B cell (primary cell): ENCODE measurements around the gene LMBR1L. TPM values are rescaled to one million over a fixed set of nuclear protein-coding genes. Genes with fewer than 3 reads are reported as not detected.

Source experiments
- ATAC-seq: fragments of 200-7000 bp; cut with Tn5 transposase; one replicate; pipeline ENCODE4 v1.10.0; 2021; ENCODE audit warnings: low read depth, mild to moderate bottlenecking, moderate number of reproducible peaks, moderate library complexity
- CTCF ChIA-PET: fragments of 350-600 bp; sonication (Branson Sonifier 250); formaldehyde crosslinking; loops from one replicate; lab custom pipeline; 2021; ENCODE audit warnings: antibody characterized with exemption, inconsistent platforms; lab: Charles Lee
- POLR2A ChIA-PET: fragments of 350-600 bp; sonication (Branson Sonifier 250); formaldehyde crosslinking; loops from one replicate; lab custom pipeline; 2021; ENCODE audit warnings: antibody characterized with exemption; lab: Charles Lee
- DNase-seq: peaks from one replicate; pipeline ENCODE4 v3.0.0; 2013
- H2AFZ ChIP-seq: 2 replicates; pipeline ENCODE4 v1.6.1; 2012; ENCODE audit warnings: mild to moderate bottlenecking, low read depth, low read length; ENCODE audit not compliant: insufficient read depth, poor library complexity, severe bottlenecking
- H3K27ac ChIP-seq, 2 donors: 1 replicate in 1 of 2; 2 replicates in 1 of 2; pipeline ENCODE4 v1.5.1; 2012 to 2013; ENCODE audit warnings: low read length in 2 of 2, mild to moderate bottlenecking in 2 of 2, moderate library complexity in 1 of 2
- H3K27me3 ChIP-seq, 4 experiments: fragments of 200-600 bp in 1 of 4; sonication (generic) in 1 of 4; replicated peaks in 1 of 4; 1 replicate in 2 of 4; 2 replicates in 2 of 4; pipeline versions ENCODE4 v1.6.1 to v1.7.0; 2013 to 2016; ENCODE audit warnings: low read length in 3 of 4, mild to moderate bottlenecking in 2 of 4, mixed read lengths in 1 of 4, moderate library complexity in 1 of 4; ENCODE audit not compliant: insufficient read depth in 4 of 4, control insufficient read depth in 3 of 4; ENCODE audit errors: control extremely low read depth in 1 of 4
- H3K36me3 ChIP-seq, 2 experiments: replicated peaks in 1 of 2; 1 replicate in 1 of 2; 2 replicates in 1 of 2; pipeline versions ENCODE4 v1.6.1 to v1.7.1; 2013; ENCODE audit warnings: low read length in 1 of 2; ENCODE audit not compliant: insufficient read depth in 2 of 2, control insufficient read depth in 1 of 2; ENCODE audit errors: control extremely low read depth in 1 of 2, extremely low read depth in 1 of 2
- H3K4me1 ChIP-seq, 2 donors: fragments of 200-600 bp in 1 of 2; sonication (generic) in 1 of 2; 1 replicate in 1 of 2; 2 replicates in 1 of 2; pipeline versions ENCODE4 v1.5.1 to v1.6.1; 2013 to 2017; ENCODE audit warnings: low read length in 2 of 2; ENCODE audit not compliant: control insufficient read depth in 2 of 2, insufficient read depth in 2 of 2
- H3K4me2 ChIP-seq: replicated peaks from 2 replicates; pipeline ENCODE3; 2012; ENCODE audit warnings: mild to moderate bottlenecking, low read depth, low read length; ENCODE audit not compliant: poor library complexity, severe bottlenecking
- H3K4me3 ChIP-seq, 5 experiments: fragments of 200-600 bp in 1 of 5; sonication (generic) in 1 of 5; 1 replicate in 3 of 5; 2 replicates in 2 of 5; pipeline versions ENCODE4 v1.5.1 to v1.7.0; 2011 to 2016; ENCODE audit warnings: low read length in 4 of 5, mild to moderate bottlenecking in 4 of 5, low read depth in 2 of 5, control low read depth in 1 of 5, moderate library complexity in 1 of 5; ENCODE audit not compliant: insufficient read depth in 1 of 5; ENCODE audit errors: control extremely low read depth in 1 of 5, extremely low read depth in 1 of 5
- H3K79me2 ChIP-seq: fragments of 200-600 bp; sonication (generic); one replicate; pipeline ENCODE4 v1.6.0; 2016; ENCODE audit warnings: low read length; ENCODE audit not compliant: control insufficient read depth, insufficient read depth
- H3K9ac ChIP-seq: fragments of 200-600 bp; sonication (generic); 2 replicates; pipeline ENCODE4 v1.6.1; 2017; ENCODE audit warnings: mild to moderate bottlenecking, low read length, moderate library complexity
- H3K9me3 ChIP-seq, 3 donors: one replicate each; pipeline versions ENCODE4 v1.6.1 to v1.7.1; 2013; ENCODE audit warnings: low read length in 2 of 3; ENCODE audit not compliant: control insufficient read depth in 2 of 3, insufficient read depth in 1 of 3; ENCODE audit errors: control extremely low read depth in 1 of 3
- H4K20me1 ChIP-seq: 2 replicates; pipeline ENCODE4 v1.6.0; 2012; ENCODE audit warnings: mild to moderate bottlenecking, low read length; ENCODE audit not compliant: insufficient read depth, control insufficient read depth, poor library complexity, severe bottlenecking
- H3K27ac Mint-ChIP-seq: one replicate; pipeline ENCODE4 v1.8.0; 2021; ENCODE audit warnings: mixed read lengths
- H3K27me3 Mint-ChIP-seq: one replicate; pipeline ENCODE4 v1.8.0; 2021; ENCODE audit warnings: mixed read lengths
- H3K4me1 Mint-ChIP-seq: one replicate; pipeline ENCODE4 v1.8.0; 2021; ENCODE audit warnings: mixed read lengths
- H3K4me3 Mint-ChIP-seq: one replicate; pipeline ENCODE4 v1.8.0; 2021; ENCODE audit warnings: mixed read lengths
- H3K9me3 Mint-ChIP-seq: one replicate; pipeline ENCODE4 v1.8.0; 2022; ENCODE audit warnings: mixed read lengths; ENCODE audit not compliant: insufficient read depth
- EZH2 ChIP-seq: IDR thresholded peaks from 2 replicates; pipeline ENCODE4 v1.6.1; 2012; ENCODE audit warnings: borderline replicate concordance, low read depth, mild to moderate bottlenecking, moderate library complexity, low read length; ENCODE audit not compliant: insufficient read depth, poor library complexity, severe bottlenecking
- WGBS: methylation state at CpG from one replicate; pipeline ENCODE4 v1.1.5; 2013; ENCODE audit warnings: missing lambda C conversion rate; ENCODE audit not compliant: insufficient coverage; 5-methylcytosine and 5-hydroxymethylcytosine counted together
- intact Hi-C: fragments of 100-400 bp; cut with micrococcal nuclease; formaldehyde crosslinking; loops from one replicate; pipeline ENCODE4 v1.10.0; 2022
- polyA plus RNA-seq: library from polyadenylated mRNA; depleted of rRNA; stranded (reverse); fragments of >200 nt; gene quantifications from 2 replicates; pipeline ENCODE4 v1.2.3, GENCODE V29; 2012
- total RNA-seq, 2 donors: library from RNA; stranded (reverse); fragments of 120-200 nt in 1 of 2; gene quantifications; 1 replicate in 1 of 2; 2 replicates in 1 of 2; pipeline versions ENCODE4 v1.2.3 to v1.2.4, GENCODE V29; 2013 to 2022
- TF ChIP-seq, protein P1 (sequence below): fragments of 200-600 bp; IDR thresholded peaks from one replicate; pipeline ENCODE4 v1.8.0; 2022; ENCODE audit warnings: antibody characterized with exemption, mild to moderate bottlenecking

The LMBR1L gene
- total and polyA plus RNA-seq, 2 donors (not counting 1 experiment from before 2014, with no cell fraction given), result 133 to 187 TPM

- Histone ChIP-seq H4K20me1 (peaks cover 32% of the 10 kb centered on the region), H2AFZ (no peak overlapping the region), H3K79me2 (peaks cover 36% of the 10 kb centered on the region), H3K4me2 (peak overlapping the region; percentile 89), H3K27me3 (no peaks in the 10 kb centered on the region), H3K9me3 (no peaks in the 10 kb centered on the region), H3K4me1 (peaks cover 16 to 23% of the 10 kb centered on the region in 2 donors), H3K9ac (peak overlapping the region; percentile 97), H3K36me3 (peaks cover 0 to 32% of the 10 kb centered on the region in 2 experiments), H3K27ac (peak overlapping the region in 1 of 2 donors; percentile 90), H3K4me3 (peak overlapping the region in 1 of 5 experiments; percentile 97)
- no peak for DNase-seq
- H3K27ac Mint-ChIP-seq, result peak overlapping the region; percentile 96
- peak overlapping the region; percentile 96 for H3K4me3 Mint-ChIP-seq
- no peaks in the 10 kb centered on the region for H3K27me3 Mint-ChIP-seq
- WGBS, result 65% methylated on average over 4 of the region's 4 CpGs
- intact Hi-C loops, result no loop called here
- CTCF ChIA-PET, result interaction anchor here (1.1 to 17.6 kb wide), 7 partner anchors 9 to 112 kb away, joined by 3 to 193 read pairs (median 7); partner anchors contain the start of genes DHH and TUBA1A
- H3K9me3 Mint-ChIP-seq, result no peaks in the 10 kb centered on the region
- TF ChIP-seq EZH2, result no peak
- TF ChIP-seq, protein P1, sequence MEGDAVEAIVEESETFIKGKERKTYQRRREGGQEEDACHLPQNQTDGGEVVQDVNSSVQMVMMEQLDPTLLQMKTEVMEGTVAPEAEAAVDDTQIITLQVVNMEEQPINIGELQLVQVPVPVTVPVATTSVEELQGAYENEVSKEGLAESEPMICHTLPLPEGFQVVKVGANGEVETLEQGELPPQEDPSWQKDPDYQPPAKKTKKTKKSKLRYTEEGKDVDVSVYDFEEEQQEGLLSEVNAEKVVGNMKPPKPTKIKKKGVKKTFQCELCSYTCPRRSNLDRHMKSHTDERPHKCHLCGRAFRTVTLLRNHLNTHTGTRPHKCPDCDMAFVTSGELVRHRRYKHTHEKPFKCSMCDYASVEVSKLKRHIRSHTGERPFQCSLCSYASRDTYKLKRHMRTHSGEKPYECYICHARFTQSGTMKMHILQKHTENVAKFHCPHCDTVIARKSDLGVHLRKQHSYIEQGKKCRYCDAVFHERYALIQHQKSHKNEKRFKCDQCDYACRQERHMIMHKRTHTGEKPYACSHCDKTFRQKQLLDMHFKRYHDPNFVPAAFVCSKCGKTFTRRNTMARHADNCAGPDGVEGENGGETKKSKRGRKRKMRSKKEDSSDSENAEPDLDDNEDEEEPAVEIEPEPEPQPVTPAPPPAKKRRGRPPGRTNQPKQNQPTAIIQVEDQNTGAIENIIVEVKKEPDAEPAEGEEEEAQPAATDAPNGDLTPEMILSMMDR, result no peak
- POLR2A ChIA-PET, result interaction anchor here (1.0 to 4.3 kb wide), 2 partner anchors 22 to 80 kb away, joined by 3 to 47 read pairs; partner anchors contain the start of genes TUBA1A and TUBA1B
- no peak for ATAC-seq
- peaks cover 47% of the 10 kb centered on the region for H3K4me1 Mint-ChIP-seq
These were observed 1.7 kb downstream of the LMBR1L start for GRCh38 chr12:49108958-49109404.

- Histone ChIP-seq H3K9me3 (no peaks in the 10 kb centered on the region), H3K27ac (no peak overlapping the region), H3K4me1 (peaks cover 11 to 17% of the 10 kb centered on the region in 2 donors), H3K9ac (no peak overlapping the region), H4K20me1 (peaks cover 49% of the 10 kb centered on the region), H3K79me2 (peaks cover 36% of the 10 kb centered on the region), H3K36me3 (peaks cover 0 to 66% of the 10 kb centered on the region in 2 experiments), H2AFZ (no peak overlapping the region), H3K4me3 (no peak overlapping the region), H3K27me3 (no peaks in the 10 kb centered on the region), H3K4me2 (no peak overlapping the region)
- Mint-ChIP-seq H3K27me3 (no peaks in the 10 kb centered on the region), H3K4me1 (peaks cover 40% of the 10 kb centered on the region), H3K4me3 (no peak overlapping the region), H3K9me3 (no peaks in the 10 kb centered on the region), H3K27ac (no peak overlapping the region)
- DNase-seq, result no peak
- intact Hi-C loops, result no loop called here
- no peak for ATAC-seq
- POLR2A ChIA-PET, result interaction anchor here (0.6 kb wide), 1 partner anchor 85 kb away, joined by 4 read pairs; no protein-coding TSS in a partner anchor
- TF ChIP-seq, protein P1, result no peak
- no peak for TF ChIP-seq EZH2
- 96% methylated on average over 8 of the region's 9 CpGs for WGBS
- CTCF ChIA-PET, result interaction anchor here (0.7 to 17.6 kb wide), 8 partner anchors 8 to 128 kb away, joined by 3 to 193 read pairs (median 4); partner anchors contain the start of genes DHH and TUBA1B
These were observed 5.1 kb downstream of the LMBR1L start for GRCh38 chr12:49105504-49106084.
